GM12864 (cell line): ENCODE measurements around the gene SMAD7.

Experiments used
- DNase-seq: peaks from one replicate; pipeline ENCODE4 v3.0.0-alpha.2; 2011; ENCODE audit warnings: low read depth
- H3K4me3 ChIP-seq: 2 replicates; pipeline ENCODE4 v1.5.1; 2011; ENCODE audit warnings: mild to moderate bottlenecking, low read depth, low read length, control low read depth
- CTCF ChIP-seq: IDR thresholded peaks from 2 replicates; pipeline ENCODE4 v1.5.1; 2011; ENCODE audit warnings: low read depth, mild to moderate bottlenecking, moderate library complexity, low read length, control low read depth, inconsistent platforms; ENCODE audit errors: missing control alignments

Gene SMAD7

GRCh38 chr18:48932462-48932818 is 18.3 kb downstream of the SMAD7 start:
- no peak for DNase-seq
- peak overlapping the region; percentile 29 for H3K4me3 ChIP-seq
- no peak for TF ChIP-seq CTCF

- no peak for DNase-seq
- TF ChIP-seq CTCF, result no peak
- peak overlapping the region; percentile 29 for H3K4me3 ChIP-seq
Observed at GRCh38 chr18:48931680-48932461, 18.9 kb downstream of the SMAD7 start.

- no peak overlapping the region for H3K4me3 ChIP-seq
- no peak for DNase-seq
- no peak for TF ChIP-seq CTCF
Observed at GRCh38 chr18:48930926-48931325, 19.8 kb downstream of the SMAD7 start.

GRCh38 chr18:48929941-48930713 is 20.6 kb downstream of the SMAD7 start:
- no peak overlapping the region for H3K4me3 ChIP-seq
- no peak for TF ChIP-seq CTCF
- DNase-seq, result no peak

- DNase-seq, result no peak
- no peak for TF ChIP-seq CTCF
- peak overlapping the region; percentile 4; the same call in 1 of the 2 replicates for H3K4me3 ChIP-seq
Observed at GRCh38 chr18:48929212-48929612, 21.6 kb downstream of the SMAD7 start.

- DNase-seq, result peak; percentile 73
- no peak for TF ChIP-seq CTCF
- peak overlapping the region; percentile 4; the same call in 1 of the 2 replicates for H3K4me3 ChIP-seq
Observed at GRCh38 chr18:48928787-48929186, 22.0 kb downstream of the SMAD7 start.
